ENCODE measurements around the gene SASS6. TPM values are rescaled to one million over a fixed set of nuclear protein-coding genes. Genes with fewer than 3 reads are reported as not detected.
A peak's percentile ranks its signal among the peaks of the same experiment; 100 is the strongest.
"Not testable (repeated sequence)": the region's sequence is repeated elsewhere in the genome, so short reads cannot be mapped to it uniquely, and the experiment has no call there.

SASS6 gene
- total RNA-seq, 4 donors from 2014 or later: 1.2 to 4.6 (median 2.0) TPM

DNA sequence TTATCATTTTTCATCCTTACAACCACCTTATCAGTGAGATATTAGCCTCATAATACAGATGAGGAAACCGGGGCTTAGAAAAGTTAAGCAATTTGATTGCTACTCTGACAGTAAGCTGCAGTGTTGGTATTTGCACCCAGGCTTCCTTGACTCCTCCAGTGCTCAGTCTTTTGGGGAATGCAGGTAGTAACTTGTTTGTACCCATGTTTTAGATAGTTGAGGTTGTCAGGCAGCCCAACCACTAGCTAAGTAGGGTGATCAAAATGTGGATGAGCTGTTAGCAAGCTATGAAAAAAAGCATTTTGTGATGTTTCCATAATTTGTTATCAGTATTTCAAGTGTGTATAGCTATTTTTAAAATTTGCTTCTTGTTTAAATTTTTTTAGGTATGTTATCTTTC is 80.8 kb downstream of the SASS6 start:
- TF ChIP-seq, protein P1, sequence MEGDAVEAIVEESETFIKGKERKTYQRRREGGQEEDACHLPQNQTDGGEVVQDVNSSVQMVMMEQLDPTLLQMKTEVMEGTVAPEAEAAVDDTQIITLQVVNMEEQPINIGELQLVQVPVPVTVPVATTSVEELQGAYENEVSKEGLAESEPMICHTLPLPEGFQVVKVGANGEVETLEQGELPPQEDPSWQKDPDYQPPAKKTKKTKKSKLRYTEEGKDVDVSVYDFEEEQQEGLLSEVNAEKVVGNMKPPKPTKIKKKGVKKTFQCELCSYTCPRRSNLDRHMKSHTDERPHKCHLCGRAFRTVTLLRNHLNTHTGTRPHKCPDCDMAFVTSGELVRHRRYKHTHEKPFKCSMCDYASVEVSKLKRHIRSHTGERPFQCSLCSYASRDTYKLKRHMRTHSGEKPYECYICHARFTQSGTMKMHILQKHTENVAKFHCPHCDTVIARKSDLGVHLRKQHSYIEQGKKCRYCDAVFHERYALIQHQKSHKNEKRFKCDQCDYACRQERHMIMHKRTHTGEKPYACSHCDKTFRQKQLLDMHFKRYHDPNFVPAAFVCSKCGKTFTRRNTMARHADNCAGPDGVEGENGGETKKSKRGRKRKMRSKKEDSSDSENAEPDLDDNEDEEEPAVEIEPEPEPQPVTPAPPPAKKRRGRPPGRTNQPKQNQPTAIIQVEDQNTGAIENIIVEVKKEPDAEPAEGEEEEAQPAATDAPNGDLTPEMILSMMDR (IDR thresholded peaks at IDR 0.05): no peak
- no peak for DNase-seq (ENCODE audit: low spot score)
- ATAC-seq (ENCODE audit: low FRiP score): no peak

- TF ChIP-seq, protein P1 (IDR thresholded peaks at IDR 0.05): no peak
- ATAC-seq (ENCODE audit: low FRiP score) (no peak), DNase-seq (ENCODE audit: low spot score) (no peak)
Measured at GRCh38 chr1:100051401-100051800, 81.3 kb downstream of the SASS6 start.

DNA sequence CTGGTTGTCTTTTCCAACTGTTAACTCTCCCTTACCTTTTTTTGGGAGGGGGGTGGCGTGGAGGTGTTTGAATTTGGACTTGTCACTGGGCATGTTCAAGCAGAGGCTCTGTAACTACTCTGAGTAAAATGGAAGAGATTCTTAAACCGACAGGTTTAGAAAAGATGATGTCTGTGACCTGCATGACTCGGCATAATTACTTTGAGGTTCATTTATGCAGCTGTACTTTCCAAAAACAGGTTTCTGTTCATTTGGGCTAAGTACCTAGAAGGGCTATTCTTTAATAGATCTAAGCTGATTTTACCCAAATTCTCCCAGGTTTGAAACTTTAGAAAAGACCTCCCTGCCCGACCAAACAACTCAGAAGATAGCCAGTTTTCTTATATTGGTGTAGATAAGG is 82.6 kb downstream of the SASS6 start:
- ATAC-seq (ENCODE audit: low FRiP score): no peak
- TF ChIP-seq, protein P1 (IDR thresholded peaks at IDR 0.05): no peak
- DNase-seq (ENCODE audit: low spot score): no peak

DNA sequence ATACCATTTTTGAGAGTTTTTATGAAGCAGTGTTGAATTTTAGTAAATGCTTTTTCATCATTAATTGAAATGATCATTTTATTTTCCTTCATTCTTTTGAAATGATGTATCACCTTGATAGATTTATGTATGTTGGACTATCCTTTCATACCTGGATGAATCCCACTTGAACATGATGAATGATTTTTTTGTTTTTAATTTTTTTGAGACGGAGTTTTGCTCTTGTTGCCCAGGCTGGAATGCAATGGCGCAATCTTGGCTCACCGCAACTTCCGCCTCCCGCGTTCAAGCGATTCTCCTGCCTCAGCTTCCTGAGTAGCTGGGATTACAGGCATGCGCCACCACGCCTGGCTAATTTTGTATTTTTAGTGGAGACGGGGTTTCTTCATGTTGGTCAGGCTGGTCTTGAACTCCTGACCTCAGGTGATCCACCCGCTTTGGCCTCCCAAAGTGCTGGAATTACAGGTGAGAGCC is 85.5 kb downstream of the SASS6 start:
- not testable (repeated sequence) for ATAC-seq (ENCODE audit: low FRiP score); DNase-seq (ENCODE audit: low spot score)

DNA sequence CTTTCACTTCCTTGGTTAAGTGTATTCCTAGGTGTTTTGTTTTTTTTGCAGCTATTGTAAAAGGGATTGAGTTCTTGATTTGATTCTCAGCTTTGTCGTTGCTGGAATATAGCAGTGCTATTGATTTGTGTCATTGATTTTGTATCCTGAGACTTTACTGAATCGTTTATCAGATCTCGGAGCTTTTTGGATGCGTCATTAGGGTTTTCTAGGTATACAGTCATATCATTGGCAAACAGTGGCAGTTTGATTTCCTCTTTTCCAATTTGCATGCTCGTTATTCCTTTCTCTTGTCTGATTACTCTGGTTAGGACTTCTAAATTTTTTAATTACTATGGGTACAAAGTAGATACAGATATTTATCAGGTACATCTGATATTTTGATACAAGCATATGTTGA is 87.5 kb downstream of the SASS6 start:
- no peak for ATAC-seq (ENCODE audit: low FRiP score)
- TF ChIP-seq, protein P1 (IDR thresholded peaks at IDR 0.05): no peak
- no peak for DNase-seq (ENCODE audit: low spot score)

GRCh38 chr1:100039591-100039990 is 93.1 kb downstream of the SASS6 start:
- TF ChIP-seq, protein P1 (IDR thresholded peaks at IDR 0.05): no peak
- DNase-seq (ENCODE audit: low spot score): no peak
- no peak for ATAC-seq (ENCODE audit: low FRiP score)

- ATAC-seq (ENCODE audit: low FRiP score) (peak; percentile 61), DNase-seq (ENCODE audit: low spot score) (no peak)
- TF ChIP-seq, protein P1 (IDR thresholded peaks at IDR 0.05): no peak
Measured at GRCh38 chr1:100038660-100039287, 94.0 kb downstream of the SASS6 start.
